Natural killer cell (primary cell): ENCODE data around the gene MYO1E. TPM values are rescaled to one million over a fixed set of nuclear protein-coding genes. Genes with fewer than 3 reads are reported as not detected.
"Not testable (repeated sequence)": the region's sequence is repeated elsewhere in the genome, so short reads cannot be mapped to it uniquely, and the experiment has no call there.

Experiments used
- ATAC-seq, 3 donors: fragments of 150-1000 bp in 2 of 3; fragments of 200-7000 bp in 1 of 3; cut with Tn5 transposase; 1 replicate in 1 of 3; 2 replicates in 2 of 3; pipeline ENCODE4 v1.10.0; 2021; ENCODE audit warnings: mild to moderate bottlenecking in 2 of 3, moderate library complexity in 2 of 3
- DNase-seq, 2 donors: peaks; one replicate each; pipeline versions ENCODE4 v3.0.0 to v3.0.0-alpha.2; 2013 to 2021; ENCODE audit warnings: mixed read lengths in 1 of 2
- H3K27ac ChIP-seq: one replicate; pipeline ENCODE4 v1.5.1; 2013; ENCODE audit warnings: mild to moderate bottlenecking, low read length
- H3K27me3 ChIP-seq: one replicate; pipeline ENCODE4 v1.6.1; 2013; ENCODE audit warnings: low read length; ENCODE audit not compliant: control insufficient read depth, insufficient read depth
- H3K36me3 ChIP-seq: one replicate; pipeline ENCODE4 v1.6.1; 2013; ENCODE audit warnings: low read length; ENCODE audit not compliant: control insufficient read depth, insufficient read depth
- H3K4me1 ChIP-seq: one replicate; pipeline ENCODE4 v1.6.1; 2013; ENCODE audit warnings: low read length; ENCODE audit not compliant: control insufficient read depth, insufficient read depth
- H3K4me3 ChIP-seq: one replicate; pipeline ENCODE4 v1.5.1; 2013; ENCODE audit warnings: low read length
- H3K9me3 ChIP-seq: one replicate; pipeline ENCODE4 v1.6.1; 2013; ENCODE audit warnings: low read length; ENCODE audit not compliant: control insufficient read depth, insufficient read depth
- H3K27ac Mint-ChIP-seq, 2 donors: one replicate each; pipeline ENCODE4 v1.8.0; 2022; ENCODE audit warnings: mild to moderate bottlenecking in 2 of 2, mixed read lengths in 2 of 2, moderate library complexity in 1 of 2
- H3K27me3 Mint-ChIP-seq, 2 donors: one replicate each; pipeline ENCODE4 v1.8.0; 2022; ENCODE audit warnings: low read depth in 2 of 2, mixed read lengths in 2 of 2
- H3K36me3 Mint-ChIP-seq: one replicate; pipeline ENCODE4 v1.8.0; 2022; ENCODE audit warnings: mixed read lengths
- H3K4me1 Mint-ChIP-seq, 2 donors: one replicate each; pipeline ENCODE4 v1.8.0; 2022; ENCODE audit warnings: mixed read lengths in 2 of 2
- H3K4me3 Mint-ChIP-seq: one replicate; pipeline ENCODE4 v1.8.0; 2022; ENCODE audit warnings: mild to moderate bottlenecking, moderate library complexity, mixed read lengths
- H3K9me3 Mint-ChIP-seq, 2 donors: one replicate each; pipeline ENCODE4 v1.8.0; 2022; ENCODE audit warnings: mixed read lengths in 2 of 2
- CTCF ChIP-seq: fragments of 200-600 bp; IDR thresholded peaks from one replicate; pipeline ENCODE4 v1.8.0; 2022; ENCODE audit warnings: antibody characterized with exemption
- WGBS: methylation state at CpG from one replicate; pipeline ENCODE4 v1.1.7; 2013; ENCODE audit warnings: missing lambda C conversion rate; ENCODE audit not compliant: insufficient coverage; 5-methylcytosine and 5-hydroxymethylcytosine counted together
- intact Hi-C: fragments of 100-400 bp; cut with micrococcal nuclease; formaldehyde crosslinking; loops from one replicate; pipeline ENCODE4 v1.14.2; 2022
- total RNA-seq, 4 donors: library from RNA; stranded (reverse); fragments of 120-200 nt in 1 of 4; gene quantifications; one replicate each; pipeline versions ENCODE4 v1.2.3 to v1.2.4, GENCODE V29; 2013 to 2022

Gene MYO1E
- total RNA-seq, 3 donors from 2014 or later (not counting 1 experiment from before 2014, with no cell fraction given), result 16.1 to 39.4 (median 22.7) TPM

- Mint-ChIP-seq H3K4me1 (peaks cover 1 to 16% of the 10 kb centered on the region in 2 donors), H3K36me3 (no peaks in the 10 kb centered on the region), H3K9me3 (no peaks in the 10 kb centered on the region), H3K27ac (no peak overlapping the region), H3K4me3 (no peak overlapping the region), H3K27me3 (peaks cover 18 to 38% of the 10 kb centered on the region in 2 donors)
- H3K9me3 ChIP-seq, result no peaks in the 10 kb centered on the region
- no peak overlapping the region for H3K4me3 ChIP-seq
- 89% methylated on average over 9 of the region's 9 CpGs for WGBS
- H3K27me3 ChIP-seq, result peaks cover 6% of the 10 kb centered on the region
- DNase-seq (no peak), ATAC-seq (no peak)
- no peak for TF ChIP-seq CTCF
- no peak overlapping the region for H3K27ac ChIP-seq
- intact Hi-C loops, result no loop called here
- H3K36me3 ChIP-seq, result no peaks in the 10 kb centered on the region
- peaks cover 3% of the 10 kb centered on the region for H3K4me1 ChIP-seq
Measured at GRCh38 chr15:59394166-59394661, 21.5 kb upstream of the MYO1E start.

GRCh38 chr15:59392299-59392698 lies 19.6 kb upstream of the MYO1E start:
- peaks cover 6% of the 10 kb centered on the region for H3K27me3 ChIP-seq
- TF ChIP-seq CTCF, result no peak
- no peak overlapping the region for H3K4me3 ChIP-seq
- 86% methylated on average over 5 of the region's 5 CpGs for WGBS
- ATAC-seq, result no peak
- Mint-ChIP-seq H3K27ac (no peak overlapping the region), H3K27me3 (peaks cover 14 to 26% of the 10 kb centered on the region in 2 donors), H3K9me3 (no peaks in the 10 kb centered on the region), H3K4me3 (no peak overlapping the region), H3K36me3 (no peaks in the 10 kb centered on the region), H3K4me1 (peaks cover 6 to 16% of the 10 kb centered on the region in 2 donors)
- no peak for DNase-seq
- intact Hi-C loops, result no loop called here
- H3K4me1 ChIP-seq, result no peaks in the 10 kb centered on the region
- no peaks in the 10 kb centered on the region for H3K9me3 ChIP-seq
- no peaks in the 10 kb centered on the region for H3K36me3 ChIP-seq
- no peak overlapping the region for H3K27ac ChIP-seq

- ATAC-seq, result no peak
- WGBS, result no CpG with 5 or more reads among the region's 3 CpGs
- H3K9me3 Mint-ChIP-seq, result no peaks in the 10 kb centered on the region
- no peak overlapping the region for H3K4me3 Mint-ChIP-seq
- intact Hi-C loops, result no loop called here
- Histone ChIP-seq H3K9me3 (no peaks in the 10 kb centered on the region), H3K27ac (no peak overlapping the region), H3K27me3 (peaks cover 2% of the 10 kb centered on the region), H3K36me3 (no peaks in the 10 kb centered on the region), H3K4me3 (no peak overlapping the region), H3K4me1 (peaks cover 17% of the 10 kb centered on the region)
- H3K27me3 Mint-ChIP-seq, result peaks cover 12 to 14% of the 10 kb centered on the region in 2 donors
- peaks cover 17 to 25% of the 10 kb centered on the region in 2 donors for H3K4me1 Mint-ChIP-seq
- H3K36me3 Mint-ChIP-seq, result no peaks in the 10 kb centered on the region
- TF ChIP-seq CTCF, result no peak
- no peak for DNase-seq
- no peak overlapping the region for H3K27ac Mint-ChIP-seq
Measured at GRCh38 chr15:59388670-59389069, 16.0 kb upstream of the MYO1E start.

GRCh38 chr15:59387196-59387878 lies 14.7 kb upstream of the MYO1E start:
- ATAC-seq, DNase-seq, H3K9me3 Mint-ChIP-seq, H3K27ac ChIP-seq, H3K9me3 ChIP-seq, H3K36me3 Mint-ChIP-seq, H3K36me3 ChIP-seq, H3K4me3 ChIP-seq, H3K27me3 ChIP-seq, H3K27ac Mint-ChIP-seq, intact Hi-C loops, H3K4me3 Mint-ChIP-seq: not testable (repeated sequence)
- Mint-ChIP-seq H3K27me3 (peaks cover 10 to 11% of the 10 kb centered on the region in 2 donors), H3K4me1 (peaks cover 17 to 25% of the 10 kb centered on the region in 2 donors)
- H3K4me1 ChIP-seq, result peaks cover 20% of the 10 kb centered on the region
- 98% methylated on average over 13 of the region's 13 CpGs for WGBS
